ENCODE data around the gene ABCC4.
A peak's percentile ranks its signal among the peaks of the same experiment; 100 is the strongest.

ABCC4 gene

DNA sequence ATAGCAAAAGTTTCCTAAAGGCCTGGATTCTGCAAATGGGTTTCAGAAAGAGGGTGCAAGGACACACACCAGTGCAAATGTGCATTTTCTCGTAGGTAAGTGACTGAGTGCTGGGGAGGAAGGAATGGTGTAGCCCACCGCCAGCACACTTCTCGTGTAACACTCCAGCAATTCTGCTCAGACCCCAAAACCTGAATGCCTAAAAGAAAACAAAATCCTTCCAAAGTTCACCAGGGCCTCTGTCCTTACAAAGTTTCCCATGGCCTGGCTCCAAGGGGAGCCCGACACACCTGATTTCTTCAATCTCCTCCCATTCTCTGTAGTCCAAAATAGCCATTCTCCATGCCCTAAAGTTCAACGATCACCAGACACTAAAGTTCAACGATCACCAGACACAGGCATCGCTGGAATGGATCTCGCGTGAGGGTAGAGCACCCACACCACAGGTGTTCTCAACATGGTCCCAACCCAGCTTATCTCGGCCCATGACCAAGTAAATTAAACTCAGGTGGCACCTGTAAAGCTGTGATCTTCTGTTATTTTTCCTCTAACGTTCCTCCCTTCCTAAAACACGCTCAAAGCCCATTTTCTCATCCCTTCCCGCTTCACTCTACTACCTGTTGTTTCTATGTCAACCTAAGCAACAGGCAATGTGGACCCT lies 46.0 kb downstream of the ABCC4 start:
- Histone ChIP-seq H3K9ac (ENCODE audit: low read length) (no peak overlapping the region), H3K27me3 (replicated peaks; ENCODE audit: control insufficient read depth, insufficient read depth, low read length) (no peaks in the 10 kb centered on the region), H3K9me3 (ENCODE audit: control insufficient read depth, low read length) (no peaks in the 10 kb centered on the region), H3K4me3 (ENCODE audit: low read length) (no peak overlapping the region), H3K36me3 (ENCODE audit: control insufficient read depth, insufficient read depth, low read length, severe bottlenecking) (no peaks in the 10 kb centered on the region), H3K4me1 (ENCODE audit: control insufficient read depth, insufficient read depth, low read length) (peaks cover 12% of the 10 kb centered on the region)
- DNase-seq (ENCODE audit: low read depth), result no peak

- Histone ChIP-seq H3K4me1 (ENCODE audit: control insufficient read depth, insufficient read depth, low read length) (peaks cover 12% of the 10 kb centered on the region), H3K4me3 (ENCODE audit: low read length) (no peak overlapping the region), H3K27me3 (replicated peaks; ENCODE audit: control insufficient read depth, insufficient read depth, low read length) (no peaks in the 10 kb centered on the region), H3K36me3 (ENCODE audit: control insufficient read depth, insufficient read depth, low read length, severe bottlenecking) (no peaks in the 10 kb centered on the region), H3K9me3 (ENCODE audit: control insufficient read depth, low read length) (no peaks in the 10 kb centered on the region), H3K9ac (ENCODE audit: low read length) (no peak overlapping the region)
- peak; percentile 34 for DNase-seq (ENCODE audit: low read depth)
Measured at GRCh38 chr13:95254339-95254738, 46.9 kb downstream of the ABCC4 start.

GRCh38 chr13:95253033-95253432 lies 48.2 kb downstream of the ABCC4 start:
- Histone ChIP-seq H3K36me3 (ENCODE audit: control insufficient read depth, insufficient read depth, low read length, severe bottlenecking) (no peaks in the 10 kb centered on the region), H3K9ac (ENCODE audit: low read length) (no peak overlapping the region), H3K4me1 (ENCODE audit: control insufficient read depth, insufficient read depth, low read length) (peaks cover 12% of the 10 kb centered on the region), H3K9me3 (ENCODE audit: control insufficient read depth, low read length) (no peaks in the 10 kb centered on the region), H3K27me3 (replicated peaks; ENCODE audit: control insufficient read depth, insufficient read depth, low read length) (no peaks in the 10 kb centered on the region), H3K4me3 (ENCODE audit: low read length) (no peak overlapping the region)
- DNase-seq (ENCODE audit: low read depth), result no peak

GRCh38 chr13:95251641-95252040 lies 49.6 kb downstream of the ABCC4 start:
- Histone ChIP-seq H3K4me3 (ENCODE audit: low read length) (no peak overlapping the region), H3K9ac (ENCODE audit: low read length) (no peak overlapping the region), H3K36me3 (ENCODE audit: control insufficient read depth, insufficient read depth, low read length, severe bottlenecking) (peaks cover 3% of the 10 kb centered on the region), H3K9me3 (ENCODE audit: control insufficient read depth, low read length) (no peaks in the 10 kb centered on the region), H3K4me1 (ENCODE audit: control insufficient read depth, insufficient read depth, low read length) (peaks cover 12% of the 10 kb centered on the region), H3K27me3 (replicated peaks; ENCODE audit: control insufficient read depth, insufficient read depth, low read length) (no peaks in the 10 kb centered on the region)
- no peak for DNase-seq (ENCODE audit: low read depth)

GRCh38 chr13:95250961-95251360 lies 50.3 kb downstream of the ABCC4 start:
- no peak for DNase-seq (ENCODE audit: low read depth)
- peaks cover 9% of the 10 kb centered on the region for H3K4me1 ChIP-seq (ENCODE audit: control insufficient read depth, insufficient read depth, low read length)
- H3K4me3 ChIP-seq (ENCODE audit: low read length), result no peak overlapping the region
- peaks cover 4% of the 10 kb centered on the region for H3K36me3 ChIP-seq (ENCODE audit: control insufficient read depth, insufficient read depth, low read length, severe bottlenecking)
- H3K27me3 ChIP-seq (replicated peaks; ENCODE audit: control insufficient read depth, insufficient read depth, low read length), result no peaks in the 10 kb centered on the region
- H3K9ac ChIP-seq (ENCODE audit: low read length), result no peak overlapping the region
- H3K9me3 ChIP-seq (ENCODE audit: control insufficient read depth, low read length), result no peaks in the 10 kb centered on the region

- Histone ChIP-seq H3K9me3 (ENCODE audit: control insufficient read depth, low read length) (no peaks in the 10 kb centered on the region), H3K4me3 (ENCODE audit: low read length) (no peak overlapping the region), H3K36me3 (ENCODE audit: control insufficient read depth, insufficient read depth, low read length, severe bottlenecking) (peaks cover 4% of the 10 kb centered on the region), H3K9ac (ENCODE audit: low read length) (no peak overlapping the region), H3K27me3 (replicated peaks; ENCODE audit: control insufficient read depth, insufficient read depth, low read length) (no peaks in the 10 kb centered on the region), H3K4me1 (ENCODE audit: control insufficient read depth, insufficient read depth, low read length) (peaks cover 3% of the 10 kb centered on the region)
- DNase-seq (ENCODE audit: low read depth), result no peak
Measured at GRCh38 chr13:95248953-95249352, 52.3 kb downstream of the ABCC4 start.

GRCh38 chr13:95247852-95248251 lies 53.4 kb downstream of the ABCC4 start:
- Histone ChIP-seq H3K36me3 (ENCODE audit: control insufficient read depth, insufficient read depth, low read length, severe bottlenecking) (peaks cover 4% of the 10 kb centered on the region), H3K4me3 (ENCODE audit: low read length) (no peak overlapping the region), H3K27me3 (replicated peaks; ENCODE audit: control insufficient read depth, insufficient read depth, low read length) (no peaks in the 10 kb centered on the region), H3K4me1 (ENCODE audit: control insufficient read depth, insufficient read depth, low read length) (no peaks in the 10 kb centered on the region), H3K9ac (ENCODE audit: low read length) (no peak overlapping the region), H3K9me3 (ENCODE audit: control insufficient read depth, low read length) (no peaks in the 10 kb centered on the region)
- no peak for DNase-seq (ENCODE audit: low read depth)

DNA sequence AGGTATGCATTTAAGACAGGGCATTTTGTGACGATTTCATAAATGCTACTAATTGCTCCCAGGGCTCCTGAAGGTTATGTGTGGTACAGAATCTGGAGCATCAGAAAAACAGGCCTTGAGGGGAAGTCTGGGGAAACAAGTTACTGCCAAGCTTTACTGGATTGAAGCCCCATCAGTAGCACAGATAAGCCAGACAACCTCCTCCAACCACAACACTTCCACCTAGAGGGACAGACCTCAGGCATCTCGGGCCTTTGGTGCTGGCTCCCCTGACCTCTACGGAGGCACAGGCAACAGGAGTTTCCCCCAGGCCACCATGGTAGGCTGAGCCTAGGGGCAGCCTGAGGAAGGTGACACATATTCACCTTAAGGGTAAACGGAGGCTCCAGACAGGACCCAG lies 54.1 kb downstream of the ABCC4 start:
- no peak for DNase-seq (ENCODE audit: low read depth)
- Histone ChIP-seq H3K9me3 (ENCODE audit: control insufficient read depth, low read length) (no peaks in the 10 kb centered on the region), H3K4me3 (ENCODE audit: low read length) (no peak overlapping the region)

GRCh38 chr13:95246292-95247082 lies 54.8 kb downstream of the ABCC4 start:
- H3K36me3 ChIP-seq (ENCODE audit: control insufficient read depth, insufficient read depth, low read length, severe bottlenecking), result peaks cover 4% of the 10 kb centered on the region
- DNase-seq (ENCODE audit: low read depth), result no peak
- no peak overlapping the region for H3K9ac ChIP-seq (ENCODE audit: low read length)
- H3K4me1 ChIP-seq (ENCODE audit: control insufficient read depth, insufficient read depth, low read length), result no peaks in the 10 kb centered on the region
- no peaks in the 10 kb centered on the region for H3K27me3 ChIP-seq (replicated peaks; ENCODE audit: control insufficient read depth, insufficient read depth, low read length)
- no peaks in the 10 kb centered on the region for H3K9me3 ChIP-seq (ENCODE audit: control insufficient read depth, low read length)
- H3K4me3 ChIP-seq (ENCODE audit: low read length), result no peak overlapping the region

More for the DNA sequence above, 54.1 kb downstream of the ABCC4 start:
- H3K36me3 ChIP-seq (ENCODE audit: control insufficient read depth, insufficient read depth, low read length, severe bottlenecking), result peaks cover 4% of the 10 kb centered on the region
- H3K4me1 ChIP-seq (ENCODE audit: control insufficient read depth, insufficient read depth, low read length), result no peaks in the 10 kb centered on the region
- H3K27me3 ChIP-seq (replicated peaks; ENCODE audit: control insufficient read depth, insufficient read depth, low read length), result no peaks in the 10 kb centered on the region
- H3K9ac ChIP-seq (ENCODE audit: low read length), result no peak overlapping the region

DNA sequence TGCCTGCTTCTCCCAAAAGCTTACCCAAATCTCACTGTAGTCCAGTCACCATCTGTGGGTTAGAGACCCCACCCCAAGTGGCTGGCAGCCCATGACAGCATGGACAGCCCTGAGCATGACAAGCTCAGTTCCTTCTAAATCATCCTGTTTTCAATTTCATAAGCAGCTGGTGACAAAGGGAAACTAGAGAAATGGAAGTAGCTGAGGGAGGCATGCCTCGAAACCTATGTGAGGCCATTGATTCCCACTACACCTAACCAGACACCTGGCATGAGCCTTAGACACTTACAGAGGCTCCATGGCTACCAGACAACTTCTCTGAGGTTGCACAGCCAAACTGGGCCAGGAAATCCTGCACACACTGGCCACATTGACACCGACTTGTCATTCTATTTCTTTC lies 56.2 kb downstream of the ABCC4 start:
- H3K9ac ChIP-seq (ENCODE audit: low read length), result no peak overlapping the region
- H3K27me3 ChIP-seq (replicated peaks; ENCODE audit: control insufficient read depth, insufficient read depth, low read length), result no peaks in the 10 kb centered on the region
- H3K4me1 ChIP-seq (ENCODE audit: control insufficient read depth, insufficient read depth, low read length), result no peaks in the 10 kb centered on the region
- peaks cover 4% of the 10 kb centered on the region for H3K36me3 ChIP-seq (ENCODE audit: control insufficient read depth, insufficient read depth, low read length, severe bottlenecking)
- no peaks in the 10 kb centered on the region for H3K9me3 ChIP-seq (ENCODE audit: control insufficient read depth, low read length)
- DNase-seq (ENCODE audit: low read depth), result no peak
- no peak overlapping the region for H3K4me3 ChIP-seq (ENCODE audit: low read length)

GRCh38 chr13:95243207-95243606 lies 58.0 kb downstream of the ABCC4 start:
- no peak overlapping the region for H3K4me3 ChIP-seq (ENCODE audit: low read length)
- no peak overlapping the region for H3K9ac ChIP-seq (ENCODE audit: low read length)
- H3K4me1 ChIP-seq (ENCODE audit: control insufficient read depth, insufficient read depth, low read length), result no peaks in the 10 kb centered on the region
- DNase-seq (ENCODE audit: low read depth), result no peak
- no peaks in the 10 kb centered on the region for H3K9me3 ChIP-seq (ENCODE audit: control insufficient read depth, low read length)
- H3K27me3 ChIP-seq (replicated peaks; ENCODE audit: control insufficient read depth, insufficient read depth, low read length), result no peaks in the 10 kb centered on the region
- H3K36me3 ChIP-seq (ENCODE audit: control insufficient read depth, insufficient read depth, low read length, severe bottlenecking), result peaks cover 4% of the 10 kb centered on the region
